Rectal smooth muscle tissue (tissue), 1 donor: ENCODE results near the gene C22orf23.

Source experiments
- H3K27ac ChIP-seq: one replicate; pipeline ENCODE4 v1.7.0; 2013; ENCODE audit warnings: low read depth, low read length, inconsistent platforms
- H3K27me3 ChIP-seq: one replicate; pipeline ENCODE4 v1.7.0; 2013; ENCODE audit warnings: low read length; ENCODE audit not compliant: control insufficient read depth, insufficient read depth
- H3K36me3 ChIP-seq: one replicate; pipeline ENCODE4 v1.7.0; 2013; ENCODE audit warnings: low read length; ENCODE audit not compliant: control insufficient read depth, insufficient read depth
- H3K4me1 ChIP-seq: one replicate; pipeline ENCODE4 v1.7.0; 2013; ENCODE audit warnings: low read length; ENCODE audit not compliant: control insufficient read depth, insufficient read depth
- H3K4me3 ChIP-seq: one replicate; pipeline ENCODE4 v1.7.0; 2013; ENCODE audit warnings: low read length
- H3K9ac ChIP-seq: one replicate; pipeline ENCODE4 v1.7.0; 2013; ENCODE audit warnings: low read length

Gene C22orf23

GRCh38 chr22:37910890-37911672 lies 42.3 kb downstream of the C22orf23 start:
- Histone ChIP-seq H3K4me3 (no peak overlapping the region), H3K4me1 (peaks cover 29% of the 10 kb centered on the region), H3K9ac (no peak overlapping the region), H3K36me3 (peaks cover 12% of the 10 kb centered on the region), H3K27ac (peak overlapping the region; percentile 90), H3K27me3 (no peaks in the 10 kb centered on the region)

GRCh38 chr22:37909766-37910165 lies 43.6 kb downstream of the C22orf23 start:
- Histone ChIP-seq H3K27ac (peak overlapping the region; percentile 90), H3K27me3 (no peaks in the 10 kb centered on the region), H3K9ac (no peak overlapping the region), H3K4me1 (peaks cover 34% of the 10 kb centered on the region), H3K36me3 (peaks cover 12% of the 10 kb centered on the region), H3K4me3 (no peak overlapping the region)

DNA sequence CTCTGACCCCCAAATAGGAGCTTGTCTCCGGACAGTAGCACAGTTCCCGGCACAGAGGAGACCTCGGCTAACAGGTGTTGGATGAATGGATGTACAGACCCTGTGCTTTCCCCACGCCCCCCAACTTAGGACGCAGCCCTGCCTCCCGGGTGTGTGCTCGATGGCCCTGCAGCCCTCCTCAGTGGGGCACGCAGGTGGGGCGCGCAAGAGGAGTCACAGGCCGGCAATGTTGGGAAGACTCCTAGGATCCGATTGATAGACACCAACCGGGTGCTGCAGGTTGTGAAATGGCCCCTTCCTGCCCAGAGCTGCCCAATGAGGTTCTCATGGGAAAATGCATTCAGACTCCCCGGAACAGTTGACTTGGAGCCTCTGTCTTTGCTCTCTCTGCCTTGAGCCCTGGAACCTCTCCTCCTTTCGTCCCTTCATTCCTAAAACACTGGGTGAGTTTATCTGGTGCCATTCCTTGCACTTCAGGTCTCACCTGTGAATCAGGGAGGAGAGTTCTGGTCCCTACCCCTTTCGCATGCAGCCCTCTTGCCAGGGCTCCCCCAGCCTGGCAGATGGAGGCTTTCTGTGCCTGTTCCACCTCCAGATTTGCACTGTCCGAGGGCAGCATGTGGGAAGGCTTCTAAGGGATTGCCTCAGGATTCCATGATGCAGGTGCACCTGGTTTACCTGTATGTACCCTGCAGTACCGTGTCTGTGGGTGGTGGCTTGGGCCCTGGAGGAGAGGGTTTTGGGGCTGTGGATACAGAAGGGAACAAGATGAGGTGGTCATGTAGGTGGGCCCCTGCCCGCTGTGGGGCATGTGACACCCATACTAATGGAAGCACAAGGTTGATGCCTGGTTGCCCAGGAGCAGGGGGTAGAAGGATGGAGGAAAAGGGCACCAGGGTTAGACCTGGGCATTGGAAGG lies 46.1 kb downstream of the C22orf23 start:
- Histone ChIP-seq H3K27me3 (no peaks in the 10 kb centered on the region), H3K4me3 (peak overlapping the region; percentile 73), H3K36me3 (peaks cover 3% of the 10 kb centered on the region), H3K4me1 (peaks cover 33% of the 10 kb centered on the region), H3K9ac (peak overlapping the region; percentile 78), H3K27ac (peak overlapping the region; percentile 90)

GRCh38 chr22:37906364-37907008 lies 46.9 kb downstream of the C22orf23 start:
- H3K4me3 ChIP-seq, result peak overlapping the region; percentile 73
- peak overlapping the region; percentile 78 for H3K9ac ChIP-seq
- H3K4me1 ChIP-seq, result peaks cover 27% of the 10 kb centered on the region
- H3K36me3 ChIP-seq, result no peaks in the 10 kb centered on the region
- H3K27ac ChIP-seq, result peak overlapping the region; percentile 90
- no peaks in the 10 kb centered on the region for H3K27me3 ChIP-seq

DNA sequence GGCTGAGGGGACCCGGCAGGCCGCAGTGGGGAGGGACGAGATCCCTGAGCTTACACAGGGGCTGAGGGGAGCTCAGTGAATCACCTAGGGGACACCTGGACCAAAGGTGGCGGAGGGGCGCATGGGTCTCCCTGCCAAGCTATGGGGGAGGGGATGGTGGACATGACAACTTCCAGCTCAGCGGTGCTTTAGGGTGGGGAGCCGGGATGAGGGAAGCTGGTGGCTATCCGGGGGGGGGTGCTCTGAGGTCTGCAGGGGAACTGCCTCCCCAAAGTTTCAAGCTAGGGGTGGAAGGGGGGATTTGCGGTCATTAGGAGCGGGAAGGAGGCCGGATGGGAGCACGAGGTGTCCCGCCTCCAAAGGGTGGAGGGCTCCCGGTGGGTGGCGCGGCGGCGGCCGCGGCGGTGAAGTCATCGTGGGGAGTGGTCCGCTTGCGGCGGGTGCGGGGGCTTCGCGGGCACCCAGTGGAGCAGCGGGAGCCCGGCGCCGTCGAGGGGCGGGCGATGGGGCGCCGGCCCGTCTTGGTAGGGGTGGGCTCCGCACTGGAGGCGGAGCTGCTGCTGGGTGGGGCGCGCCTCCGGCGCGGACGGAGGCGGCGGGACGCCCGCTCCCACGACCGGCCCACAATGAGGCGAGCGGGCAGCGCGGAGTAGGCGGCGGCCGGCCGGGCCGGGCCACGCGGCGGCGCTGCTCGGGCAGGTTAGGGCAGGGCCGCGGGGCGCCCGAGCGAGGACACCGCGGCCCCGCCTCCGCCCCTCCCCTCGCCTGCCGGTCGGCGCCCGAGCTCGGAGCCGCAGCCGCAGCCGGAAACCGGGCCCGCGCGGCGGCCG lies 47.7 kb downstream of the C22orf23 start, which contains the start of gene MICALL1:
MICALL1 (plus strand) TSS at position 764 of the 830 bp plus-strand sequence. CDS start 126 bp downstream, outside the sequence.
- Histone ChIP-seq H3K4me1 (peaks cover 22% of the 10 kb centered on the region), H3K4me3 (peak within 1 kb of the TSS; percentile 73), H3K36me3 (no peaks in the 10 kb centered on the region), H3K27me3 (no peaks in the 10 kb centered on the region), H3K27ac (peak within 1 kb of the TSS; percentile 90), H3K9ac (peak within 1 kb of the TSS; percentile 78)

GRCh38 chr22:37904572-37905533 lies 48.5 kb downstream of the C22orf23 start:
- Histone ChIP-seq H3K4me1 (peaks cover 13% of the 10 kb centered on the region), H3K36me3 (no peaks in the 10 kb centered on the region), H3K4me3 (no peak overlapping the region), H3K27me3 (no peaks in the 10 kb centered on the region), H3K27ac (peak overlapping the region; percentile 87), H3K9ac (no peak overlapping the region)

GRCh38 chr22:37898441-37899181 lies 54.8 kb downstream of the C22orf23 start:
- H3K4me3 ChIP-seq, result no peak overlapping the region
- H3K9ac ChIP-seq, result no peak overlapping the region
- no peaks in the 10 kb centered on the region for H3K27me3 ChIP-seq
- H3K4me1 ChIP-seq, result peaks cover 20% of the 10 kb centered on the region
- H3K36me3 ChIP-seq, result no peaks in the 10 kb centered on the region
- no peak overlapping the region for H3K27ac ChIP-seq

GRCh38 chr22:37897807-37898206 lies 55.6 kb downstream of the C22orf23 start:
- Histone ChIP-seq H3K27ac (no peak overlapping the region), H3K4me1 (peaks cover 28% of the 10 kb centered on the region), H3K9ac (no peak overlapping the region), H3K27me3 (no peaks in the 10 kb centered on the region), H3K36me3 (no peaks in the 10 kb centered on the region), H3K4me3 (no peak overlapping the region)

DNA sequence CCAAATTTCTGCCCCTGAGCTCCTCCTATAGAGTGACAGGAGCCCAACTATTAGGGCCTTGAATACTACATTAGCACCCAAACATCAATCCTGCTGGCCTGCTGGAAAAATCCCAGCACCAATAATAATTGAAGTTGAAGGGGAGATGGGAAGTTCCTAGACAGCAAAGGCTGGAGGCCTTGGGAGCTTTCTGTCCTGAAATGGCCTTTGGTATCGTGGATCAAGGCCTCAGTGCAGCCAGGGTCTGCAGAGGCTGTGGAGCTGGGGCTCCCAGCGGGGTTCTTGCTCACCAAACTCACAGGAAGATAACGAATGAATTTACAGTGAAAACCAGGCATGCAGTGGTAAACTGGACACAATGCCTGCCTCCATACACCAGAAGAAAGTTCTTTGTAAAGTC lies 56.5 kb downstream of the C22orf23 start:
- H3K4me3 ChIP-seq, result no peak overlapping the region
- H3K4me1 ChIP-seq, result peaks cover 35% of the 10 kb centered on the region
- no peaks in the 10 kb centered on the region for H3K27me3 ChIP-seq
- H3K27ac ChIP-seq, result peak overlapping the region; percentile 27
- H3K36me3 ChIP-seq, result no peaks in the 10 kb centered on the region
- peak overlapping the region; percentile 29 for H3K9ac ChIP-seq

GRCh38 chr22:37896181-37896592 lies 57.2 kb downstream of the C22orf23 start:
- Histone ChIP-seq H3K27me3 (no peaks in the 10 kb centered on the region), H3K27ac (peak overlapping the region; percentile 27), H3K9ac (no peak overlapping the region), H3K36me3 (no peaks in the 10 kb centered on the region), H3K4me3 (no peak overlapping the region), H3K4me1 (peaks cover 38% of the 10 kb centered on the region)
